Panc1 (cell line): Measurements from ENCODE around the gene TMEM163. TPM values are rescaled to one million over a fixed set of nuclear protein-coding genes. Genes with fewer than 3 reads are reported as not detected.
"Not testable (repeated sequence)": the region's sequence is repeated elsewhere in the genome, so short reads cannot be mapped to it uniquely, and the experiment has no call there.

Experiments used
- ATAC-seq: fragments of 200-7000 bp; cut with Tn5 transposase; 2 replicates; pipeline ENCODE4 v1.9.1; 2020; ENCODE audit warnings: mild to moderate bottlenecking, moderate library complexity
- BruUV-seq: library from RNA; stranded (reverse); fragments of 400-500 nt; replicated peaks from 2 replicates; lab custom pipeline; 2021; lab: Mats Ljungman, UMichigan
- CTCF ChIA-PET: fragments of 300-600 bp; sonication (Branson Sonifier 250); formaldehyde crosslinking; loops from one replicate; lab custom pipeline; 2022; ENCODE audit warnings: antibody characterized with exemption; lab: Charles Lee
- POLR2A ChIA-PET: fragments of 300-600 bp; sonication (Branson Sonifier 250); formaldehyde crosslinking; loops from one replicate; lab custom pipeline; 2022; ENCODE audit warnings: antibody characterized with exemption; lab: Charles Lee
- DNase-seq: peaks from one replicate; pipeline ENCODE4 v3.0.0-alpha.2; 2010; ENCODE audit warnings: low read depth, low spot score
- H3K27ac ChIP-seq: 2 replicates; pipeline ENCODE4 v1.5.1; 2011; ENCODE audit warnings: mild to moderate bottlenecking, low read length, inconsistent platforms
- H3K27me3 ChIP-seq: fragments of 200-500 bp; sonication (Bioruptor generic); 2 replicates; pipeline ENCODE4 v1.6.0; 2014; ENCODE audit warnings: low read length, inconsistent platforms; ENCODE audit not compliant: control insufficient read depth, insufficient read depth
- H3K36me3 ChIP-seq: fragments of 200-500 bp; sonication (Bioruptor generic); 2 replicates; pipeline ENCODE4 v1.5.1; 2014; ENCODE audit warnings: inconsistent platforms, mild to moderate bottlenecking, low read length, moderate library complexity; ENCODE audit not compliant: control insufficient read depth, insufficient read depth
- H3K4me1 ChIP-seq: 2 replicates; pipeline ENCODE4 v1.5.1; 2011; ENCODE audit warnings: inconsistent platforms, mild to moderate bottlenecking, low read length, moderate library complexity; ENCODE audit not compliant: control insufficient read depth, insufficient read depth
- H3K4me3 ChIP-seq, 2 experiments: 2 replicates each; pipeline ENCODE4 v1.5.1; 2011 to 2012; ENCODE audit warnings: low read depth in 2 of 2, low read length in 2 of 2, mild to moderate bottlenecking in 2 of 2, inconsistent platforms in 1 of 2, moderate library complexity in 1 of 2
- H3K9me3 ChIP-seq: fragments of 200-500 bp; sonication (Bioruptor generic); 2 replicates; pipeline ENCODE4 v1.5.1; 2014; ENCODE audit warnings: low read depth, mild to moderate bottlenecking, inconsistent platforms, low read length, moderate library complexity; ENCODE audit not compliant: control insufficient read depth, insufficient read depth
- POLR2AphosphoS5 ChIP-seq: IDR thresholded peaks from 2 replicates; pipeline ENCODE4 v1.6.1; 2012; ENCODE audit warnings: mild to moderate bottlenecking, low read depth, low read length, moderate library complexity
- REST ChIP-seq, 2 experiments: IDR thresholded peaks; 2 replicates each; pipeline ENCODE4 v1.6.1; 2011 to 2012; ENCODE audit warnings: low read depth in 2 of 2, control low read depth in 1 of 2, low read length in 1 of 2, mild to moderate bottlenecking in 1 of 2, moderate library complexity in 1 of 2; ENCODE audit not compliant: insufficient read depth in 1 of 2
- SIN3A ChIP-seq: IDR thresholded peaks from 2 replicates; pipeline ENCODE4 v1.6.1; 2012; ENCODE audit warnings: low read depth, mild to moderate bottlenecking, low read length, moderate library complexity, borderline replicate concordance; ENCODE audit not compliant: insufficient read depth
- TCF7L2 ChIP-seq: IDR thresholded peaks from 2 replicates; pipeline ENCODE4 v1.6.1; 2011; ENCODE audit warnings: mild to moderate bottlenecking, low read depth, low read length, inconsistent platforms
- in situ Hi-C: cut with HindIII; loops from 2 replicates; pipeline ENCODE4 v1.10.0; 2016; ENCODE audit warnings: low sequenced_read_pairs, low pct_unique_long_range_greater_than_20kb
- intact Hi-C: fragments of 100-400 bp; cut with micrococcal nuclease; formaldehyde crosslinking; loops from one replicate; pipeline ENCODE4 v1.10.0; 2022; ENCODE audit not compliant: unreplicated experiment
- total RNA-seq: library from RNA; stranded (reverse); gene quantifications from one replicate; pipeline ENCODE4 v1.2.1, GENCODE V29; 2021; ENCODE audit not compliant: unreplicated experiment
- TF ChIP-seq, protein P1 (sequence below): fragments of 450-650 bp; IDR thresholded peaks from 2 replicates; pipeline ENCODE4 v1.5.1; 2017; ENCODE audit warnings: mild to moderate bottlenecking

TMEM163 gene
- total RNA-seq, 1 experiment from 2014 or later: not detected

- POLR2A ChIA-PET: interaction anchor here (0.5 kb wide), 1 partner anchor 218 kb away, joined by 7 read pairs; no protein-coding TSS in a partner anchor
- no TSS peak for BruUV-seq
- DNase-seq (no peak), ATAC-seq (no peak)
- CTCF ChIA-PET: no interaction called here
- H3K4me1 ChIP-seq: no peaks in the 10 kb centered on the region
- in situ Hi-C loops: no loop called here
- intact Hi-C loops: no loop called here
- H3K27ac ChIP-seq: no peak overlapping the region
- H3K27me3 ChIP-seq: peaks cover 6% of the 10 kb centered on the region; the same call in 1 of the 2 replicates
- no peak overlapping the region for H3K4me3 ChIP-seq
- no peaks in the 10 kb centered on the region for H3K9me3 ChIP-seq
- TF ChIP-seq, protein P1, sequence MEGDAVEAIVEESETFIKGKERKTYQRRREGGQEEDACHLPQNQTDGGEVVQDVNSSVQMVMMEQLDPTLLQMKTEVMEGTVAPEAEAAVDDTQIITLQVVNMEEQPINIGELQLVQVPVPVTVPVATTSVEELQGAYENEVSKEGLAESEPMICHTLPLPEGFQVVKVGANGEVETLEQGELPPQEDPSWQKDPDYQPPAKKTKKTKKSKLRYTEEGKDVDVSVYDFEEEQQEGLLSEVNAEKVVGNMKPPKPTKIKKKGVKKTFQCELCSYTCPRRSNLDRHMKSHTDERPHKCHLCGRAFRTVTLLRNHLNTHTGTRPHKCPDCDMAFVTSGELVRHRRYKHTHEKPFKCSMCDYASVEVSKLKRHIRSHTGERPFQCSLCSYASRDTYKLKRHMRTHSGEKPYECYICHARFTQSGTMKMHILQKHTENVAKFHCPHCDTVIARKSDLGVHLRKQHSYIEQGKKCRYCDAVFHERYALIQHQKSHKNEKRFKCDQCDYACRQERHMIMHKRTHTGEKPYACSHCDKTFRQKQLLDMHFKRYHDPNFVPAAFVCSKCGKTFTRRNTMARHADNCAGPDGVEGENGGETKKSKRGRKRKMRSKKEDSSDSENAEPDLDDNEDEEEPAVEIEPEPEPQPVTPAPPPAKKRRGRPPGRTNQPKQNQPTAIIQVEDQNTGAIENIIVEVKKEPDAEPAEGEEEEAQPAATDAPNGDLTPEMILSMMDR: no peak
- no peaks in the 10 kb centered on the region for H3K36me3 ChIP-seq
Observed at GRCh38 chr2:134482131-134482723, 236.6 kb downstream of the TMEM163 start.

DNA sequence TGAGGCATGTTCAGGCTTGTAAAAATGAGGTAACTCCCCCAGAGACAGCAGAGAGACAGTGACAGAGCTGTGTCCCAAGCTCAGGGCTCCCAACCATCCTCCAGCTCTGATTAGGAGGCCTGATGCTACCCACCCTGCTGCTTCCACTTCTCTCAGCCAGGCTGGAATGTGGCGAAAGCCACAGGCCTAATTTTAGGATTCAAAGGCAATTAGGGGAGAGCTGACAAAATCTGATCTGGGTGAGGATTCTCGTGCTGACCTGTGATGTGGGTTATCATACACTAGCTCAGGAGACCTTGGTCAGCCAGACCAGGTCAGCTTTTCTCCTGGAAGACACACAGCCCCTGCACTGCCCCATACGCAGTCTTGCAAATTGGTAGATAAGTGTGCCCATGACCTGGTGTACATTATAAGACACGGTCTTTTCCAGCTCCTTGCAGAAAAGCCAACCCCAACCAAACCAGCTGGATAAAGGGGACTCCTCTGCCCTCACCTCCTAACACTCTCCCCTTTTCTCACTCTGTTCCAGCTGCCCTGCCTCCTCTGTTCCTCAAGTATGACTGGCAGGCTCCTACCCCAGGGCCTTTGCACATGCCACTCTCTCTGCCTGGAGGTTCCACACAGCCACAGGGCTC is 239.0 kb downstream of the TMEM163 start:
- H3K9me3 ChIP-seq: no peaks in the 10 kb centered on the region
- H3K27ac ChIP-seq: no peak overlapping the region
- TF ChIP-seq TCF7L2 (no peak), POLR2AphosphoS5 (no peak)
- ATAC-seq (no peak), DNase-seq (no peak)
- no peaks in the 10 kb centered on the region for H3K36me3 ChIP-seq
- peaks cover 2% of the 10 kb centered on the region for H3K27me3 ChIP-seq
- ChIA-PET CTCF (no interaction called here), POLR2A (no interaction called here)
- intact Hi-C loops (no loop called here), in situ Hi-C loops (no loop called here)
- H3K4me1 ChIP-seq: no peaks in the 10 kb centered on the region
- no TSS peak for BruUV-seq
- H3K4me3 ChIP-seq: no peak overlapping the region

- CTCF ChIA-PET, in situ Hi-C loops, BruUV-seq, intact Hi-C loops, ATAC-seq, H3K27me3 ChIP-seq, DNase-seq, H3K27ac ChIP-seq, H3K36me3 ChIP-seq, H3K4me1 ChIP-seq, H3K4me3 ChIP-seq, POLR2A ChIA-PET, H3K9me3 ChIP-seq: not testable (repeated sequence)
Observed at GRCh38 chr2:134476982-134477381, 241.8 kb downstream of the TMEM163 start.

GRCh38 chr2:134470561-134471168 is 248.1 kb downstream of the TMEM163 start:
- no peak for DNase-seq
- ChIA-PET POLR2A (no interaction called here), CTCF (no interaction called here)
- H3K9me3 ChIP-seq: no peaks in the 10 kb centered on the region
- TF ChIP-seq TCF7L2: no peak
- TF ChIP-seq POLR2AphosphoS5: no peak
- no peak for TF ChIP-seq SIN3A
- TF ChIP-seq, protein P1: no peak
- no peak for TF ChIP-seq REST (IDR thresholded peaks at IDR 0.05; ENCODE audit: insufficient read depth in 1 of 2, low read depth in 2 of 2, low read length in 1 of 2)
- no peaks in the 10 kb centered on the region for H3K4me1 ChIP-seq
- intact Hi-C loops (no loop called here), in situ Hi-C loops (no loop called here)
- ATAC-seq: no peak
- H3K27me3 ChIP-seq: no peaks in the 10 kb centered on the region; the same call in 1 of the 2 replicates
- H3K4me3 ChIP-seq: no peak overlapping the region
- BruUV-seq: no TSS peak
- H3K27ac ChIP-seq: no peak overlapping the region
- no peaks in the 10 kb centered on the region for H3K36me3 ChIP-seq
